DND-41 (cell line): ENCODE data around the gene TPRG1.

Source experiments
- EZH2 ChIP-seq: IDR thresholded peaks from 3 replicates; pipeline ENCODE4 v1.6.1; 2012; ENCODE audit warnings: borderline replicate concordance, low read depth, mild to moderate bottlenecking, moderate library complexity, low read length, inconsistent platforms; ENCODE audit not compliant: severe bottlenecking
- TF ChIP-seq, protein P1 (sequence below): IDR thresholded peaks from 2 replicates; pipeline ENCODE4 v1.5.1; 2012; ENCODE audit warnings: borderline replicate concordance, low read length, moderate library complexity, mild to moderate bottlenecking; ENCODE audit not compliant: poor library complexity, severe bottlenecking; ENCODE audit errors: extremely low read depth

- TF ChIP-seq, protein P1, sequence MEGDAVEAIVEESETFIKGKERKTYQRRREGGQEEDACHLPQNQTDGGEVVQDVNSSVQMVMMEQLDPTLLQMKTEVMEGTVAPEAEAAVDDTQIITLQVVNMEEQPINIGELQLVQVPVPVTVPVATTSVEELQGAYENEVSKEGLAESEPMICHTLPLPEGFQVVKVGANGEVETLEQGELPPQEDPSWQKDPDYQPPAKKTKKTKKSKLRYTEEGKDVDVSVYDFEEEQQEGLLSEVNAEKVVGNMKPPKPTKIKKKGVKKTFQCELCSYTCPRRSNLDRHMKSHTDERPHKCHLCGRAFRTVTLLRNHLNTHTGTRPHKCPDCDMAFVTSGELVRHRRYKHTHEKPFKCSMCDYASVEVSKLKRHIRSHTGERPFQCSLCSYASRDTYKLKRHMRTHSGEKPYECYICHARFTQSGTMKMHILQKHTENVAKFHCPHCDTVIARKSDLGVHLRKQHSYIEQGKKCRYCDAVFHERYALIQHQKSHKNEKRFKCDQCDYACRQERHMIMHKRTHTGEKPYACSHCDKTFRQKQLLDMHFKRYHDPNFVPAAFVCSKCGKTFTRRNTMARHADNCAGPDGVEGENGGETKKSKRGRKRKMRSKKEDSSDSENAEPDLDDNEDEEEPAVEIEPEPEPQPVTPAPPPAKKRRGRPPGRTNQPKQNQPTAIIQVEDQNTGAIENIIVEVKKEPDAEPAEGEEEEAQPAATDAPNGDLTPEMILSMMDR = no peak
- no peak for TF ChIP-seq EZH2
Observed at GRCh38 chr3:189278221-189278620, 106.5 kb downstream of the TPRG1 start.
